Loucy (cell line): ENCODE measurements around the gene GIT2.
A peak's percentile ranks its signal among the peaks of the same experiment; 100 is the strongest.

Experiments used
- H2AFZ ChIP-seq: fragments of 200-600 bp; sonication (generic); 2 replicates; pipeline ENCODE4 v1.6.0; 2016; ENCODE audit warnings: antibody characterized with exemption, mild to moderate bottlenecking, low read length, moderate library complexity
- H3F3A ChIP-seq: fragments of 200-600 bp; 2 replicates; pipeline ENCODE4 v1.6.0; 2016; ENCODE audit warnings: antibody characterized with exemption, low read depth, mild to moderate bottlenecking
- H3K27me3 ChIP-seq: fragments of 200-600 bp; sonication (generic); 2 replicates; pipeline ENCODE4 v1.6.1; 2014; ENCODE audit warnings: low read length, mild to moderate bottlenecking; ENCODE audit not compliant: insufficient read depth, poor library complexity, severe bottlenecking
- H3K36me3 ChIP-seq: fragments of 200-600 bp; sonication (generic); 2 replicates; pipeline ENCODE4 v1.6.1; 2016; ENCODE audit warnings: low read length; ENCODE audit not compliant: insufficient read depth
- H3K4me1 ChIP-seq: fragments of 200-600 bp; sonication (generic); 2 replicates; pipeline ENCODE4 v1.5.1; 2014; ENCODE audit warnings: low read length, mild to moderate bottlenecking; ENCODE audit not compliant: insufficient read depth, poor library complexity, severe bottlenecking
- H3K4me2 ChIP-seq: fragments of 200-600 bp; sonication (generic); 2 replicates; pipeline ENCODE4 v1.6.0; 2014; ENCODE audit warnings: antibody characterized with exemption, low read length, low read depth, mild to moderate bottlenecking; ENCODE audit not compliant: poor library complexity, severe bottlenecking
- H3K4me3 ChIP-seq: fragments of 200-600 bp; sonication (generic); 2 replicates; pipeline ENCODE4 v1.5.1; 2014; ENCODE audit warnings: low read length, mild to moderate bottlenecking, mixed read lengths; ENCODE audit not compliant: poor library complexity, severe bottlenecking
- H3K79me2 ChIP-seq: fragments of 200-600 bp; sonication (generic); 2 replicates; pipeline ENCODE4 v1.6.1; 2014; ENCODE audit warnings: low read length; ENCODE audit not compliant: insufficient read depth
- H3K9ac ChIP-seq: fragments of 200-600 bp; sonication (generic); 2 replicates; pipeline ENCODE4 v1.6.0; 2014; ENCODE audit warnings: mild to moderate bottlenecking, low read depth, low read length, moderate library complexity; ENCODE audit not compliant: poor library complexity, severe bottlenecking
- H3K9me2 ChIP-seq: fragments of 200-600 bp; sonication (generic); replicated peaks from 2 replicates; pipeline ENCODE4 v1.6.1; 2016; ENCODE audit warnings: low read depth, low read length, mixed read lengths
- H3K9me3 ChIP-seq: fragments of 200-600 bp; sonication (generic); 2 replicates; pipeline ENCODE4 v1.6.1; 2014; ENCODE audit warnings: mild to moderate bottlenecking, antibody characterized with exemption, low read length, low read depth; ENCODE audit not compliant: insufficient read depth
- H4K20me1 ChIP-seq: fragments of 200-600 bp; sonication (generic); 2 replicates; pipeline ENCODE4 v1.6.0; 2014; ENCODE audit warnings: antibody characterized with exemption, low read length, mild to moderate bottlenecking; ENCODE audit not compliant: insufficient read depth, poor library complexity, severe bottlenecking
- CTCF ChIP-seq: fragments of 200-600 bp; sonication (generic); conservative IDR thresholded peaks from 2 replicates; pipeline ENCODE4 v1.5.1; 2014; ENCODE audit warnings: mild to moderate bottlenecking, antibody characterized with exemption, low read length
- EZH2phosphoT487 ChIP-seq: fragments of 200-600 bp; IDR thresholded peaks from 2 replicates; pipeline ENCODE4 v1.6.1; 2018; ENCODE audit warnings: antibody characterized with exemption, mild to moderate bottlenecking, moderate library complexity, borderline replicate concordance

GIT2 gene

GRCh38 chr12:109905301-109905700 is 90.9 kb downstream of the GIT2 start:
- Histone ChIP-seq H3K79me2 (peaks cover 26% of the 10 kb centered on the region), H3F3A (no peaks in the 10 kb centered on the region), H4K20me1 (peaks cover 10% of the 10 kb centered on the region), H3K36me3 (peaks cover 63% of the 10 kb centered on the region; the same call in 1 of the 2 replicates), H3K27me3 (no peaks in the 10 kb centered on the region), H3K9me2 (no peaks in the 10 kb centered on the region), H3K4me2 (no peak overlapping the region), H3K9ac (no peak overlapping the region), H2AFZ (no peak overlapping the region), H3K9me3 (no peaks in the 10 kb centered on the region), H3K4me1 (peaks cover 11% of the 10 kb centered on the region), H3K4me3 (no peak overlapping the region)
- TF ChIP-seq EZH2phosphoT487 = no peak
- no peak for TF ChIP-seq CTCF

- Histone ChIP-seq H3F3A (no peaks in the 10 kb centered on the region), H4K20me1 (peaks cover 10% of the 10 kb centered on the region), H3K79me2 (peaks cover 28% of the 10 kb centered on the region), H3K9ac (peak overlapping the region; percentile 84), H3K9me2 (no peaks in the 10 kb centered on the region), H3K9me3 (no peaks in the 10 kb centered on the region), H2AFZ (no peak overlapping the region), H3K4me1 (peaks cover 16% of the 10 kb centered on the region), H3K27me3 (no peaks in the 10 kb centered on the region), H3K36me3 (peaks cover 46% of the 10 kb centered on the region; the same call in 1 of the 2 replicates), H3K4me2 (no peak overlapping the region), H3K4me3 (no peak overlapping the region)
- TF ChIP-seq EZH2phosphoT487 (no peak), CTCF (no peak)
Measured at GRCh38 chr12:109902891-109903418, 93.2 kb downstream of the GIT2 start.

- peaks cover 28% of the 10 kb centered on the region for H3K79me2 ChIP-seq
- H3K27me3 ChIP-seq = no peaks in the 10 kb centered on the region
- H3K9me3 ChIP-seq = no peaks in the 10 kb centered on the region
Measured at GRCh38 chr12:109900752-109901580, 95.2 kb downstream of the GIT2 start.

More at GRCh38 chr12:109900752-109901580, 95.2 kb downstream of the GIT2 start:
- H3K4me2 ChIP-seq = peak overlapping the region; percentile 79
- H3K9ac ChIP-seq = peak overlapping the region; percentile 84
- no peaks in the 10 kb centered on the region for H3K9me2 ChIP-seq
- peaks cover 28% of the 10 kb centered on the region; the same call in 1 of the 2 replicates for H3K36me3 ChIP-seq
- H3K4me3 ChIP-seq = peak overlapping the region; percentile 84
- H3K4me1 ChIP-seq = peaks cover 16% of the 10 kb centered on the region
- peak overlapping the region; percentile 98 for H2AFZ ChIP-seq
- H4K20me1 ChIP-seq = peaks cover 10% of the 10 kb centered on the region
- TF ChIP-seq EZH2phosphoT487 (no peak), CTCF (no peak)
- no peaks in the 10 kb centered on the region for H3F3A ChIP-seq
